HEK293T (cell line): ENCODE measurements around the gene MTERF2.
A peak's percentile ranks its signal among the peaks of the same experiment; 100 is the strongest.
"Not testable (repeated sequence)": the region's sequence is repeated elsewhere in the genome, so short reads cannot be mapped to it uniquely, and the experiment has no call there.

Experiments used
- CTCF ChIA-PET: fragments of 350-600 bp; formaldehyde crosslinking; extraction: SDS; loops from one replicate; lab custom pipeline; 2021; ENCODE audit warnings: antibody characterized with exemption, inconsistent platforms; lab: Yijun Ruan, JAX
- POLR2A ChIA-PET: fragments of 350-600 bp; formaldehyde crosslinking; extraction: SDS; loops from one replicate; lab custom pipeline; 2020; ENCODE audit warnings: antibody characterized with exemption, inconsistent platforms; lab: Yijun Ruan, JAX
- DNase-seq: peaks from one replicate; pipeline ENCODE4 v3.0.0; 2012; ENCODE audit warnings: mixed read lengths; ENCODE audit errors: extremely low spot score
- ARNT ChIP-seq: fragments of 450-650 bp; IDR thresholded peaks from 2 replicates; pipeline ENCODE4 v1.6.1; 2017; ENCODE audit warnings: mild to moderate bottlenecking
- BHLHE40 ChIP-seq: fragments of 450-650 bp; IDR thresholded peaks from 2 replicates; pipeline ENCODE4 v1.6.1; 2016; ENCODE audit warnings: mild to moderate bottlenecking, moderate library complexity, borderline replicate concordance
- CTBP1 ChIP-seq: fragments of 450-650 bp; IDR thresholded peaks from 2 replicates; pipeline ENCODE4 v1.6.1; 2016; ENCODE audit warnings: borderline replicate concordance
- ELF4 ChIP-seq: fragments of 450-650 bp; IDR thresholded peaks from 2 replicates; pipeline ENCODE4 v1.6.1; 2017; ENCODE audit warnings: antibody characterized with exemption
- FOXA1 ChIP-seq: fragments of 450-650 bp; IDR thresholded peaks from 2 replicates; pipeline ENCODE4 v1.6.1; 2016; ENCODE audit warnings: mild to moderate bottlenecking
- FOXK2 ChIP-seq: fragments of 450-650 bp; IDR thresholded peaks from 2 replicates; pipeline ENCODE4 v1.6.1; 2016; ENCODE audit warnings: mild to moderate bottlenecking
- FOXM1 ChIP-seq: fragments of 450-650 bp; IDR thresholded peaks from 2 replicates; pipeline ENCODE4 v1.6.1; 2017; ENCODE audit warnings: mild to moderate bottlenecking, borderline replicate concordance
- HDGF ChIP-seq: fragments of 450-650 bp; IDR thresholded peaks from 2 replicates; pipeline ENCODE4 v1.6.1; 2017; ENCODE audit warnings: antibody characterized with exemption, borderline replicate concordance
- L3MBTL2 ChIP-seq: fragments of 450-650 bp; conservative IDR thresholded peaks from 2 replicates; pipeline ENCODE4 v1.6.1; 2016; ENCODE audit warnings: mild to moderate bottlenecking
- LEF1 ChIP-seq: fragments of 450-650 bp; IDR thresholded peaks from 2 replicates; pipeline ENCODE4 v1.6.1; 2017; ENCODE audit warnings: mild to moderate bottlenecking, borderline replicate concordance
- NFRKB ChIP-seq: fragments of 450-650 bp; IDR thresholded peaks from 2 replicates; pipeline ENCODE4 v1.6.1; 2016; ENCODE audit warnings: mild to moderate bottlenecking, moderate library complexity
- SP1 ChIP-seq: fragments of 450-650 bp; IDR thresholded peaks from 2 replicates; pipeline ENCODE4 v1.6.1; 2017
- SUZ12 ChIP-seq: fragments of 450-650 bp; IDR thresholded peaks from 2 replicates; pipeline ENCODE4 v1.6.1; 2016; ENCODE audit warnings: mild to moderate bottlenecking
- TARDBP ChIP-seq: fragments of 450-650 bp; IDR thresholded peaks from 2 replicates; pipeline ENCODE4 v1.6.1; 2016
- ZNF384 ChIP-seq: fragments of 450-650 bp; IDR thresholded peaks from 2 replicates; pipeline ENCODE4 v1.6.1; 2016
- TF ChIP-seq, protein P1 (sequence below): fragments of 450-650 bp; IDR thresholded peaks from 2 replicates; pipeline ENCODE4 v1.6.1; 2016

MTERF2 gene

DNA sequence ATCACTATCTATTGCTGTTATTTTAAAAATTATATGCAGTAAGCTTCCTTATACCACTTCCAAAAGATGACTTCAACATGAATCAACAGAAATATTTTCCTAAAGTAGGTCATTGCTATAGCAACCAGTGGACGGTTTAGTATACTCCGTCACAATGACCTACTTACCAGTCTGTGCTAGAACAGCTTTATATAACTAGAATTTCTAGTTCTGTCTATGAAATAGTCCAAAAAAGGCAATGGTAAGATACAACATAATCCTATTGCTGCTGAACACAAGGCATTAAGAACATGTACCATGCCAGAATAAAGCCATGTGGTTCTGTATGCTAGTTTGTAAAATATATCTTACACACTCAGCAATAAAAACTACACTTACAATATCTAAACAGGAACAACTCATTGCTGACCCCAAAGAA, 40.7 kb upstream of the MTERF2 start:
- TF ChIP-seq CTBP1 (no peak), FOXA1 (no peak), ZNF384 (no peak), HDGF (no peak), ARNT (no peak), L3MBTL2 (no peak), NFRKB (no peak)
- DNase-seq, result peak; percentile 14
- CTCF ChIA-PET, result no interaction called here
- POLR2A ChIA-PET, result no interaction called here

DNA sequence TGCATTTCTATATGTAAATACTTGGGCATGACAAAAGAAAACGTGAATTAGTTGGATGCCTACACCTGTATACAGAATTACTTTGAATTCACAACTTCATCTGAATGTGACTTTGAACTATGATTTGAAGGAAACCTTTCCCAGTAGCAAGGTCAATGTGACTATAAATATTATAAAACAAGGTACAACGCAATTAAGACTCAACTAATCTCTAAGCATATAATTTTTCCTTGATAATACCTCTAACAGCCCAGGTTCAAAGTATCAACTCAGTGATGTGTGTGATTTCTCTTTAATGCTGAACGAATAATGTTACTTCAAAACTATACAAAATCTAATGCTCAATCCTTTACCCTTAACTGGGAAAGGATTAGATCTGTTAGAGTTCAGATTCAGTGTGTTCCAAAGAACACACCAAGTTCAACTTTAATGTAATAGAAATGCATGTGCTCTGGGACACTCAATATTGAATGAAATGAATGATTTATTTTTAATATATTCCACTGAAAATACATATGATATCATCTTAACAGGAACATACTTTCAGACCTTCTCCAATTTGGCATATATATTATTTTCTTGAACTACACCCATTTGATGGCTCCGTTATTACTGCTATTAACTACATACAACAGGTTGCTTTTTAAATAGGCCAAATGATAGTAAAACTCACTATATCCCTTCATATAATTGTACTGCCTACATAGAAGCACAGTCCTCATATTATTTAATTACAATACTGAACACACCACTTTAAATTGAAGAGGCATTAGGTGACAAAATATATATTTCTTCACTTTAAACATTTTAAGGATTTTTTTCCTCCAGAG, 40.1 kb upstream of the MTERF2 start:
- no peak for DNase-seq
- POLR2A ChIA-PET, result no interaction called here
- CTCF ChIA-PET, result no interaction called here
- TF ChIP-seq ELF4, result no peak
- no peak for TF ChIP-seq FOXK2
- TF ChIP-seq TARDBP, result no peak
- no peak for TF ChIP-seq HDGF
- no peak for TF ChIP-seq LEF1
- no peak for TF ChIP-seq FOXM1
- TF ChIP-seq, protein P1, sequence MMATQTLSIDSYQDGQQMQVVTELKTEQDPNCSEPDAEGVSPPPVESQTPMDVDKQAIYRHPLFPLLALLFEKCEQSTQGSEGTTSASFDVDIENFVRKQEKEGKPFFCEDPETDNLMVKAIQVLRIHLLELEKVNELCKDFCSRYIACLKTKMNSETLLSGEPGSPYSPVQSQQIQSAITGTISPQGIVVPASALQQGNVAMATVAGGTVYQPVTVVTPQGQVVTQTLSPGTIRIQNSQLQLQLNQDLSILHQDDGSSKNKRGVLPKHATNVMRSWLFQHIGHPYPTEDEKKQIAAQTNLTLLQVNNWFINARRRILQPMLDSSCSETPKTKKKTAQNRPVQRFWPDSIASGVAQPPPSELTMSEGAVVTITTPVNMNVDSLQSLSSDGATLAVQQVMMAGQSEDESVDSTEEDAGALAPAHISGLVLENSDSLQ, result no peak
- TF ChIP-seq NFRKB, result no peak
- no peak for TF ChIP-seq SUZ12
- no peak for TF ChIP-seq L3MBTL2
- TF ChIP-seq BHLHE40, result no peak
- no peak for TF ChIP-seq FOXA1
- no peak for TF ChIP-seq ZNF384
- no peak for TF ChIP-seq ARNT
- TF ChIP-seq SP1, result no peak
- TF ChIP-seq CTBP1, result no peak

DNA sequence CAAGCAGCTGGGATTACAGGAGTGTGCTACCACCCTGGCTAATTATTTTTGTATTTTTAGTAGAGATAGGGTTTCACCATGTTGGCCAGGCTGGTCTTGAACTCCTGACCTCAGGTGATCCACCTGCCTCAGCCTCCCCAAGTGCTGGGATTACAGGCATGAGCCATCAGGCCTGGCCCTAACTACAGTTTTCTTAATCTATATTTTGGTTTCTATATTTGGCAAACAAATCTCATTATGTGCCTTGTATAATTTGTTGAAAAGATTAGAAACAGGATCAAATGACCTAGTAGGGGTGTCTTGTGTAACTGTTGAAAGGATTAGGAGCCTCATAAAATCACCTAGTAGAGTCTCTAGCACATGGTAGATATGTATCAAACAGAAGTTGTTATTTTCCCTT, 39.4 kb upstream of the MTERF2 start:
- DNase-seq, POLR2A ChIA-PET, CTCF ChIA-PET: not testable (repeated sequence)

- DNase-seq, result no peak
- ChIA-PET POLR2A (no interaction called here), CTCF (no interaction called here)
- TF ChIP-seq ARNT (no peak), FOXK2 (no peak), FOXA1 (no peak), TARDBP (no peak), ZNF384 (no peak), CTBP1 (no peak), FOXM1 (no peak), L3MBTL2 (no peak)
- TF ChIP-seq, protein P1, result no peak
Observed at GRCh38 chr12:107025671-107026070, 38.7 kb upstream of the MTERF2 start.

DNA sequence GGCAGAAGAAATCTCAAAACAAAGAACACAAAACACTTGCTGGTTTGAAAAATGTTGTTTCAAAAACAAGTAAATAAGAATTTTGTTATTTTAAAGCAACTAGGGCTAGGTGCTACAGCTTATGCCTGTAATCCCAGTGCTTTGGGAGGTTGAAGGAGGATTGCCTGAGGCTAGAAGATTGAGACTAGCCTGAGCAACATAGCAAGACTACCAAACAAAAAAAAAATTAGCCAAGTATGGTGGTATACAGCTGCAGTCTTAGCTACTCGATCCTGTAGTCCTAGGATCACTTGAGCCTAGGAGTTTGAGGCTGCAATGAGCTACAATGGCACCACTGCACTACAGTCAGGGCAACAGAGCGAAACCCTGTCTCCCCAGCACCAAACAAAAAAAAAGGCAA, 32.6 kb upstream of the MTERF2 start:
- POLR2A ChIA-PET, result no interaction called here
- no peak for DNase-seq
- CTCF ChIA-PET, result no interaction called here
- TF ChIP-seq ZNF384, result no peak
- no peak for TF ChIP-seq ARNT
- TF ChIP-seq SP1, result no peak
- TF ChIP-seq FOXA1, result no peak
- no peak for TF ChIP-seq LEF1
- no peak for TF ChIP-seq BHLHE40
- TF ChIP-seq SUZ12, result no peak
- TF ChIP-seq NFRKB, result no peak
- TF ChIP-seq, protein P1, result no peak
- TF ChIP-seq L3MBTL2, result no peak
- TF ChIP-seq FOXK2, result no peak
- no peak for TF ChIP-seq ELF4
- TF ChIP-seq CTBP1, result no peak
- TF ChIP-seq FOXM1, result no peak
- TF ChIP-seq TARDBP, result no peak
- no peak for TF ChIP-seq HDGF

DNA sequence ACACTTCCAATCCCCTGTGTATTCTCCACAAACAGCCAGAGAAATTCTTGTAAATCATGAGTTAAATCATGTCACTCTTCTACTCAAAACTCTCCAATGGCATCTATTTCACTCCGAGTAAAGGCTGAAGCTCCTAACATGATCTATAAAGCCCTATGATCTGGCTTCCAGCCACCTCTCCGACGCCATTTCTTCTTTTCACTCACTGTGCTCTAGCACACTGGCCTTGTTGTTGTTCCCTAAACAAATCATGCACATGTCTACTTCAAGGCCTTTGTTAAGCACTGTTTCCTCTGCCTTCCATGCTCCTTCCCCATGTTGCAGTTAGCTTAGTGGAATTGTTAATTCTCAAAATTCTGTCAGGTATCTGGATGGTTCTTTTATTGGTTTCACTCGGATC, 30.1 kb upstream of the MTERF2 start:
- TF ChIP-seq SUZ12 (no peak), FOXA1 (no peak), L3MBTL2 (no peak), BHLHE40 (no peak), FOXK2 (no peak), CTBP1 (no peak), ZNF384 (no peak), TARDBP (no peak), FOXM1 (no peak), LEF1 (no peak), ARNT (no peak), ELF4 (no peak), HDGF (no peak), SP1 (no peak), NFRKB (no peak)
- TF ChIP-seq, protein P1, result no peak
- DNase-seq, result no peak
- CTCF ChIA-PET, result no interaction called here
- POLR2A ChIA-PET, result no interaction called here
